ELR (cell line): Measurements from ENCODE around the gene PADI3.

Experiments
- DNase-seq: peaks from one replicate; pipeline ENCODE4 v3.0.0-alpha.2; 2015; ENCODE audit warnings: low read depth

PADI3 gene

DNA sequence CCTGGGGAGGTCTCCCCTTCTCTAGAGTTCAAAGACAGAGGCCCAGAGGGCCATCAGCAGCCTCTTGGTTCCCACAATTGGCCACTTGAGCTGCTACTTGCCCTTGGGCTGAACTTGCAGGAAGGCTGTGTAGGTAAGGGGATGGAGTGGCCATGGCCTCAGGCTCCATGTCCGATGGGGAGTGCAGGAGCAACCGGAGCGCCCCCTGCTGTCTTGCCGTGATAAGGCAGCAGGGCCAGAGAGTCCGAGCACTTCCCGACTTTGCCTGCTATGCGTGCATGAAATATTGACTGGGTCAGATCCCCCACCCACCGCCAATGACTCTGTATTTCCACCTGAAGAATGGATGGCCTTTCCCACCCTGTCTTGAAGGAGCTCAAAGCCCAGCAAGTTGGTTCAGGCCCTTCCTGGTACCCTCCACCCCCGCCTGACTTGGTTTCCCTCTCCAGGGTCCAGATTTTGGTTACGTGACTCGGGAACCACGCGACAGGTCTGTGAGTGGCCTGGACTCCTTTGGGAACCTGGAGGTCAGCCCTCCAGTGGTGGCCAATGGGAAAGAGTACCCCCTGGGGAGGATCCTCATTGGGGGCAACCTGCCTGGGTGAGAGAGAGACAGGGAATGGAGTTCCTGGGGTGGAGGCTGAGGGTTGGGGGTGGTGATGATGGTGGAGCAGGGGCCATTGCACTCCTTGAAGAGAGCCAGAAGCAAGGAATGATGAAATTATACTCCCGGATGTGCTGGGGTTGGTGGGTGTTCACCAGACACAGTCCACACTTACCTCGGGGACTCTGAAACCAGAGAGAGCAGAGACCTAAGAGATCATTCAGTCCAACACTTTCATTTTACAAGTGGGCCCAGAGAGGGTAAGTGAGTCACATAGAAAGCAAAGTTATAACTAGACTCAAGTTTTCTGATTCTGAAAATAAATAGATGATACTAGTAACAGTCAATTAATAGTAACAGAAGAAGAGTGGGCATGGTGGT, 25.6 kb downstream of the PADI3 start:
- DNase-seq: peak; percentile 68

GRCh38 chr1:17276568-17276967, 27.7 kb downstream of the PADI3 start:
- peak; percentile 60 for DNase-seq

GRCh38 chr1:17277511-17278159, 28.7 kb downstream of the PADI3 start:
- DNase-seq: no peak

DNA sequence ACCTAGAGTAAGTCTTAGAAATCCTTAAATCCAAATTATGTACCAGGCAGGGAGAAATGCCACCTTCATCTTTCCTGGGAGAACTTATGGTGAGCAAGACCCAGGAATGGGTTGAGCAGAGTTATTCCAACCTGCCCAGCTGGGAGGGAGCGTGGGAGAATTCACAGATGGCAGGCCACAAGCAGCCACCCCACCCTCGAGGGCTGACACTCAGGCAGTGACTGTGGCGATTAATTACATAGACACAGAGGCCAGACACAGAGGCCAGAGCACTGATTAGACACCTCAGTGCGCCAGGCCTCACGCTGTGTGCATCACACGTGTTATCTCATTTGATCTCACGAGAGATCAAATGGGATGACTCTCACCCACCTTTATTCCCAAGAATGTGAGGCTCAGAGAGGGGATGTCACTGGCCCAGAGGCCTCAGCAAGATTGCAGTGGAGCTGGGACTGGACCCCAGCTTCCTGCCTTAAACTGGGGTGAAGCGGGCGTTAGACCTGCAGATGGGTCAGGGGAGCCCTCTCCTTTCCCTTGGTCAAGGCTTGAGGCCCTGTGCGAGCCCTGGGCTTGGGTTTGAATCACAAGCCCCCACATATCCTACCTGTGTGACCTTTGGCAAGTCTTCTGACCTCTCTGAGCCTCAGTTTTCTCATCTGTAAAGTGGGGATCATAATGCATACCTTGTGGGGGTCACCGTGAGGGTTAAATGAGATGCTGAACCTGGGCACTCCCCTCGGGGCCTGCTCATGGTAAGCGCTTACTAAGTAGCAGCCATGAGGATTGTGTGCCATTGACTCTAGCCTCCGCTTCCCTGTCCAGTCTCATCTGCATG, 30.3 kb downstream of the PADI3 start:
- no peak for DNase-seq

- DNase-seq: no peak
Observed at GRCh38 chr1:17280436-17280835, 31.5 kb downstream of the PADI3 start.

- DNase-seq: no peak
Observed at GRCh38 chr1:17280894-17281293, 32.0 kb downstream of the PADI3 start.

- no peak for DNase-seq
Observed at GRCh38 chr1:17281775-17282181, 32.9 kb downstream of the PADI3 start.

DNA sequence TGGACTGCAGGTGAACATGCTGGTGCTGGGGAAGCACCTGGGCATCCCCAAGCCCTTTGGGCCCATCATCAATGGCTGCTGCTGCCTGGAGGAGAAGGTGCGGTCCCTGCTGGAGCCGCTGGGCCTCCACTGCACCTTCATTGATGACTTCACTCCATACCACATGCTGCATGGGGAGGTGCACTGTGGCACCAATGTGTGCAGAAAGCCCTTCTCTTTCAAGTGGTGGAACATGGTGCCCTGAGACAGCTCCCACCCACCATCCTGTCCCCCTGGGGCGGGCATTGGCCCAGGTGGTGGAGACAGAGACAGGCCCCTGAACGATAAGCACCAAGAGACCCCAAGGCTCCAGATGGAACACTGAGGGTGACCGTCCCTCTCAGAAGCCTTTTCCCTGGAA, 33.9 kb downstream of the PADI3 start:
- DNase-seq: no peak

GRCh38 chr1:17286646-17287045, 37.7 kb downstream of the PADI3 start:
- DNase-seq: no peak

DNA sequence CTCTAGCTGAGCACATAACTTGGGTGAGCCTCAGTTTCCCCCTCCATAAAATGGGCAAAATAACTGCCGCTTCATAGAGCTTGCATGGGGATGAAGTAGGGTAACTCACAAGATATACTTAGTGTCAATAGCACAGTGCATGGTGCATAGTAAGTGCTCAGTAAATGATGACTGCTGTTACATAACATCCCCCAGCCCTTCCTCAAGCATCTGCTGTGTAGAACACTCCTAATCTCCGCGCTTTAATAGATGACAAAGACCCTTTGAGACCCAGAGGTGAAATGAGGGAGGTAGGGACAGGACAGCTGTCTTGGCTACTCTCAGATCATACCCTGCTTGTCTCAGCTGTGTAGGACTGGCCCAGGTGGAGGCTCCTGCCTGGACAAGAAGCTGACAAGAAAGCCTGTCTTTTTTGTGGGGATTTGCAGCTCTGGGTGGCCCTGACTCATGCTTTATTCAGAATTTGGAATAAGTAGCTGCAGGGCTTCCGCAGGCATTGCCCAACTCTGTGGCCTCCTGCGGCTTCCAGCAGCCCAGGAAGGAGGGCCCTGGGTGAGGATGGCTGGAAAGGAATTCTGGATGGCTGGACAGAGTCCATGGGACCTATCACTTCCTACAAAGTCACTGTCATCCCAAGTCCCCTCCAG, 38.4 kb downstream of the PADI3 start:
- peak; percentile 90 for DNase-seq

GRCh38 chr1:17289721-17290120, 40.8 kb downstream of the PADI3 start:
- peak; percentile 71 for DNase-seq

DNA sequence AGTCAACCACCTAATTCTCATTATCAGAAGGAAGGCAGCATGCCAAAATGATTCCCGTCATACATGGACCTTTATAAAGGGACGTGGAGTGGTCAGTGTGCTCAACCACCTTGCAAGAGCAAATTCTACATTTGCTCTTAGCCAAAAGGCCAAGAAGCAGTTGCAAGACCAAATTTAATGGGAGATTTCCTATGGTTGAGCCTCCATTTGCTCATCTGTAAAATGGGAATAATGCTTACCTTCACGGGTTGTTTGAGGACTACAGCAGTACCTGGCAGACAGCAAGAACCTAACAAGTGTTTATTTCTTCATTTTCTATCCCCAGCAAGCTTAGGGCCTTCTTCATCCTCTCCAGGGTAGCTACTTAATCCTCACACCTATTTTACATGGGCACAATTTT, 41.7 kb downstream of the PADI3 start:
- DNase-seq: no peak

DNA sequence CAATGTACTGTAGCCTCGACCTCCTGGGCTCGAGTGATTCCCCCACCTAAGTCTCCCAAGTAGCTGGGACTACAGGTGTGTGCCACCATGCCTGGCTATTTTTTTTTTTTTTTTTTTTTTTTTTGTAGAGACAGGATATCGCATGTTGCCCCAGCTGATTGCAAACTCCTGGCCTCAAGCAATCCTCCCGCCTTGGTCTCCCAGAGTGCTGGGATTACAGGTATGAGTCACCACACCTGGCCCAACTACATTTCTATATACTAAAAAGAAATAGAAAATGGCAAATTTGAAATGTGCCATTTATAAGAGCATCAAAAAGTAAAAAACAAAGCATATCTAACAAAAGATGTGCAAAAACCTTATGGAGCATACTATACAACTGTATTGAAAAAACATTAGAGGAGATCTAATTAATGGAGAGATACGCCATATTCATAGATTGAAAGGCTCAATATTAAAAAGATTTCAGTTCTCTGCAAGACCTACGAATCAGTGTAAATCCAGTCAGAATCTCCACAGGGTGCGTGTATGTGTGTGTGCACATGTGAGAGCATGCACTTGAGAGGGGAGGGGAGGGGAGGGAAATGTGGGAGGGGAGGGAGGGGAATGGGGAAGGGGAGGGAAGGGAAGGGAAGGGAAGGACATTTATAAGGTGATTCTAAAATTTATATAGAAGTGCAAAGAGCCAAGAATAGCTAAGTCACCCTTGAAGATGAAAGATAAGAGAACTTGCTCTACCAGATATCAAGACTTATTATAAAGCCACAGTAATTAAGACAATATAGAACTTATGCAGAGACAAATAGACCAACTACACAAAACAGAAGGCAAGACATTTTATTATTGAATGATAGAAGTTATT, 43.6 kb downstream of the PADI3 start:
- DNase-seq: no peak

GRCh38 chr1:17293681-17294425, 45.0 kb downstream of the PADI3 start:
- peak; percentile 17 for DNase-seq

GRCh38 chr1:17295292-17295691, 46.4 kb downstream of the PADI3 start:
- no peak for DNase-seq

GRCh38 chr1:17296086-17296485, 47.2 kb downstream of the PADI3 start:
- no peak for DNase-seq

DNA sequence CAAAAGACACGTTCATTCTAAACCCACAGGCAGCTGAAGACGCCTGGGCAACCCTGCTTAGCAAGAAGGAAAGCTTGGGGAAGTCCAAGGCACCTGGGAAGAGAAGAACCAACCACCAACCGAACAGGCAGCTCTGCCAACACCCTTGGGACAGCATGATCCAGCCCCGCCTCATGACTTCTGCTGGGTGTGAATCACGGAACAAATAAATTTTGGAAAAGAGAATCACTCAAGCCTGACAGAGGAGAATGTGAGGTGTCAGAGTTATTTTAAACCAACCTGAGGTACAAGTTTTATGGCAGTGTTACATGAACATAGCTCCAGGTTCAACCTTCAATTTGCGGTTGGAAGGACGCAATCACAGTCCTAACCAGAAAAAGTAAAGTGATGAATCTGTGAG, 49.1 kb downstream of the PADI3 start:
- DNase-seq: no peak

DNA sequence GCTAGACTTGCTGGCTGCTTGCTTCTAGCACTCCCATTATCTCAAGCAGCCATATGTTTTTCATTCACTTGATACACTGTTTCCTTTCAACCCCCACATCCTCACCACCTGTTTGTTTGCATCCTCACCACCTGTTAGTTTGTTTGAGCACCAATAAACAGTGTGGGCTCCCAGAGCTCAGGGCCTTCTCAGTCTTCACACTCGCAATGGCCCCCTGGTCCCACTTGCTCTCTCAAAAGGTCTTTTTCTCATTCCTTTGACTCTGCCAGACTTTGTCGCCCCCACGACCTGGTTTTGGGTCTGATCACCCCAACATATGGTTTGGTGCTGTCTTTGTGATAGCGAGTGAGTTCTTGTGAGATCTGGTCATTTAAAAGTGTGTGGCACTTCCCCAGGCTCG, 52.9 kb downstream of the PADI3 start:
- no peak for DNase-seq

GRCh38 chr1:17304151-17304825, 55.4 kb downstream of the PADI3 start:
- peak; percentile 46 for DNase-seq

- no peak for DNase-seq
Observed at GRCh38 chr1:17304826-17305175, 55.9 kb downstream of the PADI3 start.
